ENCODE results near the gene PIGU.
A peak's percentile ranks its signal among the peaks of the same experiment; 100 is the strongest.

Gene PIGU

GRCh38 chr20:34552569-34552968, 124.3 kb downstream of the PIGU start:
- H3K4me3 ChIP-seq, result no peak overlapping the region
- H3K36me3 ChIP-seq (replicated peaks), result no peaks in the 10 kb centered on the region
- H3K4me1 ChIP-seq, result no peaks in the 10 kb centered on the region
- H3K9me3 ChIP-seq, result no peaks in the 10 kb centered on the region
- in situ Hi-C loops (cut with MboI; ENCODE audit: low sequenced_read_pairs), result no loop called here
- no peaks in the 10 kb centered on the region for H3K27me3 ChIP-seq (ENCODE audit: low read depth)
- no peak for DNase-seq (ENCODE audit: low spot score in 2 of 2)

- H3K4me3 ChIP-seq, result no peak overlapping the region
- in situ Hi-C loops (cut with MboI; ENCODE audit: low sequenced_read_pairs), result no loop called here
- no peaks in the 10 kb centered on the region for H3K4me1 ChIP-seq
- no peaks in the 10 kb centered on the region for H3K9me3 ChIP-seq
- H3K27me3 ChIP-seq (ENCODE audit: low read depth), result no peaks in the 10 kb centered on the region
- no peak for DNase-seq (ENCODE audit: low spot score in 2 of 2)
- no peaks in the 10 kb centered on the region for H3K36me3 ChIP-seq (replicated peaks)
These were observed 127.0 kb downstream of the PIGU start for GRCh38 chr20:34549929-34550305.

- H3K36me3 ChIP-seq (replicated peaks), result no peaks in the 10 kb centered on the region
- no peaks in the 10 kb centered on the region for H3K4me1 ChIP-seq
- H3K9me3 ChIP-seq, result no peaks in the 10 kb centered on the region
- in situ Hi-C loops (cut with MboI; ENCODE audit: low sequenced_read_pairs), result no loop called here
- no peaks in the 10 kb centered on the region for H3K27me3 ChIP-seq (ENCODE audit: low read depth)
- no peak overlapping the region for H3K4me3 ChIP-seq
- DNase-seq (ENCODE audit: low spot score in 2 of 2), result peak in 1 of 2 experiments; percentile 26
These were observed 127.5 kb downstream of the PIGU start for GRCh38 chr20:34549291-34549928.

- no peak for DNase-seq (ENCODE audit: low spot score in 2 of 2)
- in situ Hi-C loops (cut with MboI; ENCODE audit: low sequenced_read_pairs), result no loop called here
- Histone ChIP-seq H3K27me3 (ENCODE audit: low read depth) (no peaks in the 10 kb centered on the region), H3K36me3 (replicated peaks) (no peaks in the 10 kb centered on the region), H3K4me1 (no peaks in the 10 kb centered on the region), H3K4me3 (no peak overlapping the region), H3K9me3 (no peaks in the 10 kb centered on the region)
These were observed 128.9 kb downstream of the PIGU start for GRCh38 chr20:34547844-34548613.

GRCh38 chr20:34546751-34547181, 130.1 kb downstream of the PIGU start:
- in situ Hi-C loops (cut with MboI; ENCODE audit: low sequenced_read_pairs), result no loop called here
- no peak for DNase-seq (ENCODE audit: low spot score in 2 of 2)
- Histone ChIP-seq H3K36me3 (replicated peaks) (no peaks in the 10 kb centered on the region; the same call in 1 of the 2 replicates), H3K9me3 (no peaks in the 10 kb centered on the region), H3K4me1 (no peaks in the 10 kb centered on the region), H3K4me3 (no peak overlapping the region), H3K27me3 (ENCODE audit: low read depth) (no peaks in the 10 kb centered on the region)

- Histone ChIP-seq H3K9me3 (no peaks in the 10 kb centered on the region), H3K4me3 (no peak overlapping the region), H3K4me1 (no peaks in the 10 kb centered on the region), H3K27me3 (ENCODE audit: low read depth) (no peaks in the 10 kb centered on the region), H3K36me3 (replicated peaks) (peaks cover 17% of the 10 kb centered on the region)
- in situ Hi-C loops (cut with MboI; ENCODE audit: low sequenced_read_pairs), result no loop called here
- no peak for DNase-seq (ENCODE audit: low spot score in 2 of 2)
These were observed 132.6 kb downstream of the PIGU start for GRCh38 chr20:34544109-34544796.

- no peaks in the 10 kb centered on the region for H3K9me3 ChIP-seq
- H3K36me3 ChIP-seq (replicated peaks), result peaks cover 24% of the 10 kb centered on the region
- in situ Hi-C loops (cut with MboI; ENCODE audit: low sequenced_read_pairs), result no loop called here
- H3K27me3 ChIP-seq (ENCODE audit: low read depth), result no peaks in the 10 kb centered on the region
- no peak for DNase-seq (ENCODE audit: low spot score in 2 of 2)
- H3K4me3 ChIP-seq, result no peak overlapping the region
- no peaks in the 10 kb centered on the region for H3K4me1 ChIP-seq
These were observed 133.3 kb downstream of the PIGU start for GRCh38 chr20:34543463-34544056.

GRCh38 chr20:34542439-34542838, 134.5 kb downstream of the PIGU start:
- in situ Hi-C loops (cut with MboI; ENCODE audit: low sequenced_read_pairs), result no loop called here
- no peak for DNase-seq (ENCODE audit: low spot score in 2 of 2)
- Histone ChIP-seq H3K27me3 (ENCODE audit: low read depth) (no peaks in the 10 kb centered on the region), H3K36me3 (replicated peaks) (peaks cover 31% of the 10 kb centered on the region), H3K4me1 (no peaks in the 10 kb centered on the region), H3K4me3 (no peak overlapping the region), H3K9me3 (no peaks in the 10 kb centered on the region)

- Histone ChIP-seq H3K4me1 (no peaks in the 10 kb centered on the region), H3K9me3 (no peaks in the 10 kb centered on the region), H3K36me3 (replicated peaks) (peaks cover 37% of the 10 kb centered on the region), H3K4me3 (no peak overlapping the region), H3K27me3 (ENCODE audit: low read depth) (no peaks in the 10 kb centered on the region)
- in situ Hi-C loops (cut with MboI; ENCODE audit: low sequenced_read_pairs), result no loop called here
- no peak for DNase-seq (ENCODE audit: low spot score in 2 of 2)
These were observed 135.0 kb downstream of the PIGU start for GRCh38 chr20:34541917-34542316.

GRCh38 chr20:34541264-34541901, 135.5 kb downstream of the PIGU start:
- in situ Hi-C loops (cut with MboI; ENCODE audit: low sequenced_read_pairs), result no loop called here
- Histone ChIP-seq H3K36me3 (replicated peaks) (peaks cover 39% of the 10 kb centered on the region), H3K4me3 (no peak overlapping the region), H3K9me3 (no peaks in the 10 kb centered on the region), H3K27me3 (ENCODE audit: low read depth) (no peaks in the 10 kb centered on the region), H3K4me1 (no peaks in the 10 kb centered on the region)
- DNase-seq (ENCODE audit: low spot score in 2 of 2), result no peak

- Histone ChIP-seq H3K4me1 (no peaks in the 10 kb centered on the region), H3K27me3 (ENCODE audit: low read depth) (no peaks in the 10 kb centered on the region), H3K4me3 (no peak overlapping the region), H3K36me3 (replicated peaks) (peaks cover 45% of the 10 kb centered on the region), H3K9me3 (no peaks in the 10 kb centered on the region)
- DNase-seq (ENCODE audit: low spot score in 2 of 2), result no peak
- in situ Hi-C loops (cut with MboI; ENCODE audit: low sequenced_read_pairs), result no loop called here
These were observed 136.2 kb downstream of the PIGU start for GRCh38 chr20:34540596-34541263.

- Histone ChIP-seq H3K4me3 (no peak overlapping the region), H3K36me3 (replicated peaks) (peaks cover 55% of the 10 kb centered on the region), H3K9me3 (no peaks in the 10 kb centered on the region), H3K4me1 (no peaks in the 10 kb centered on the region), H3K27me3 (ENCODE audit: low read depth) (no peaks in the 10 kb centered on the region)
- in situ Hi-C loops (cut with MboI; ENCODE audit: low sequenced_read_pairs), result loop anchor here (5.0 kb wide), 1 partner anchor 168 kb away; no protein-coding TSS in a partner anchor
- DNase-seq (ENCODE audit: low spot score in 2 of 2), result no peak
These were observed 137.1 kb downstream of the PIGU start for GRCh38 chr20:34539756-34540155.

GRCh38 chr20:34538671-34539123, 138.2 kb downstream of the PIGU start:
- Histone ChIP-seq H3K4me3 (no peak overlapping the region), H3K36me3 (replicated peaks) (peaks cover 60% of the 10 kb centered on the region), H3K4me1 (no peaks in the 10 kb centered on the region), H3K27me3 (ENCODE audit: low read depth) (no peaks in the 10 kb centered on the region), H3K9me3 (no peaks in the 10 kb centered on the region)
- peak; percentile 37 to 71 for DNase-seq (ENCODE audit: low spot score in 2 of 2)
- in situ Hi-C loops (cut with MboI; ENCODE audit: low sequenced_read_pairs), result loop anchor here (5.0 kb wide), 1 partner anchor 169 kb away; no protein-coding TSS in a partner anchor

All from HAP-1 (cell line).